Tibial nerve (tissue), 4 donors: ENCODE results near the gene SOCS7. TPM values are rescaled to one million over a fixed set of nuclear protein-coding genes. Genes with fewer than 3 reads are reported as not detected.

Source experiments
- DNase-seq, 2 donors: peaks; one replicate each; pipeline ENCODE4 v3.0.0-alpha.2; 2019; ENCODE audit warnings: low spot score in 2 of 2
- H3K27ac ChIP-seq, 4 donors: fragments of 200-600 bp; sonication (generic) in 3 of 4; one replicate each; pipeline ENCODE4 v1.5.1; 2017 to 2019; ENCODE audit warnings: mild to moderate bottlenecking in 1 of 4
- H3K27me3 ChIP-seq, 2 donors: fragments of 200-600 bp; sonication (generic) in 1 of 2; one replicate each; pipeline versions ENCODE4 v1.5.1 to v1.6.0; 2017 to 2019
- H3K36me3 ChIP-seq, 3 donors: fragments of 200-600 bp; sonication (generic); one replicate each; pipeline ENCODE4 v1.5.1; 2018 to 2019
- H3K4me1 ChIP-seq, 4 donors: fragments of 200-600 bp; sonication (generic) in 3 of 4; one replicate each; pipeline ENCODE4 v1.5.1; 2017 to 2019
- H3K4me3 ChIP-seq, 4 donors: fragments of 200-600 bp; sonication (generic) in 3 of 4; one replicate each; pipeline ENCODE4 v1.5.1; 2017 to 2019; ENCODE audit warnings: mild to moderate bottlenecking in 1 of 4, moderate library complexity in 1 of 4
- H3K9me3 ChIP-seq, 4 donors: fragments of 200-600 bp; sonication (generic) in 3 of 4; one replicate each; pipeline ENCODE4 v1.5.1; 2017 to 2019
- CTCF ChIP-seq, 5 experiments: fragments of 200-600 bp in 3 of 5; fragments of 450-650 bp in 2 of 5; sonication (generic) in 3 of 5; IDR thresholded peaks; one replicate each; pipeline ENCODE4 v1.5.1; 2016 to 2019; ENCODE audit warnings: antibody characterized with exemption in 5 of 5, mild to moderate bottlenecking in 3 of 5, moderate library complexity in 2 of 5
- EP300 ChIP-seq, 2 donors: sonication (generic); formaldehyde crosslinking; IDR thresholded peaks; one replicate each; pipeline ENCODE4 v1.6.1; 2017; ENCODE audit warnings: antibody characterized with exemption in 2 of 2, mild to moderate bottlenecking in 1 of 2
- POLR2A ChIP-seq, 2 donors: fragments of 450-650 bp; IDR thresholded peaks; one replicate each; pipeline ENCODE4 v1.6.1; 2017; ENCODE audit warnings: antibody characterized with exemption in 2 of 2, mild to moderate bottlenecking in 2 of 2, moderate library complexity in 2 of 2
- WGBS, 2 donors: methylation state at CpG; one replicate each; pipeline ENCODE4 v1.1.5; 2018; 5-methylcytosine and 5-hydroxymethylcytosine counted together
- total RNA-seq, 4 donors: library from RNA; depleted of rRNA; stranded (reverse); fragments of >200 nt; gene quantifications; one replicate each; pipeline ENCODE4 v1.1.0, GENCODE V29; 2016

Gene SOCS7
- total RNA-seq, 4 donors from 2014 or later, result 14.7 to 26.4 (median 17.8) TPM

DNA sequence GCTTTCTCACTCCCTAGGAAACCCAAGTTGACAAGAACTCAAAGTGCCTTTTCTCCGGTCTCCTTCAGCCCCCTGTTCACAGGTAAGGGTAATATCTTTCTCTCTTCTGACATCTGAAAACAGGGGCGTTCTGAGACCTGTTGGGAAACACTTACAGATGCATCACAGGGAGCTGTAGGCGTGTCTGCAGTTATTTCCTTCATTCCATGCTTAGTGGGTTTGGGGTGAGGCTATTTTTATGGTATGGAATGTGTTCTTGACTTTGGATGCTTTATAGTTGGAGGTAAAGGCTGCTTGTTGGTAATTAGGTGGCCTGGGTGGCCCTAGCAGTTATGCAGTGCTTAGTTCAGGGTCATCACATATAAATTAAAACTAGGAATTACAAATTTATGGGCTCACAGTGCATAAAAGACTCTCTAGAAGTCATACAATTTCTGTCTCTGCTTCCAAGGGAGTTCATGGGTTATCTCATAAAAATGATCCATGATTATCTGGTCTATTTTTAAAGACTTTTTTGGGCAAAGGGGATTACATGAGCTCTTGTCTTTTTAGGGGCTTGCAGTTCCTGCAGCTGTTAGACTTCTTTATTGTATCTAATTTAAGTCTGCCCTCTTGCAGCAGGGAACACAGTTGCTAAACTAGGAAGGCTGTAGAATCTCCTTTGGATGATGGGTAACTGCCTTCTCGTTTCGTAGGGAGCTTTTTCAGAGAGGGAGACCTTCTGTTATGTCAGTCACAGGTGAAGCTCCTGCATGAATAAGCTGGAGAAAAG lies 10.2 kb downstream of the SOCS7 start:
- DNase-seq, result no peak
- peaks cover 0 to 34% (median 4%) of the 10 kb centered on the region in 4 donors for H3K4me1 ChIP-seq
- H3K27ac ChIP-seq, result no peak overlapping the region
- 73 to 75% methylated on average over 5 of the region's 5 CpGs for WGBS, 2 donors
- H3K9me3 ChIP-seq, result no peaks in the 10 kb centered on the region
- H3K27me3 ChIP-seq, result no peaks in the 10 kb centered on the region
- H3K36me3 ChIP-seq, result peaks cover 0 to 43% (median 0%) of the 10 kb centered on the region in 3 donors
- H3K4me3 ChIP-seq, result no peak overlapping the region
- TF ChIP-seq POLR2A (IDR thresholded peaks at IDR 0.05), result no peak
- no peak for TF ChIP-seq CTCF (IDR thresholded peaks at IDR 0.05)
- no peak for TF ChIP-seq EP300 (IDR thresholded peaks at IDR 0.05)

- no peak overlapping the region for H3K4me3 ChIP-seq
- no peak overlapping the region for H3K27ac ChIP-seq
- no peak for TF ChIP-seq CTCF (IDR thresholded peaks at IDR 0.05)
- TF ChIP-seq EP300 (IDR thresholded peaks at IDR 0.05), result no peak
- no peak for TF ChIP-seq POLR2A (IDR thresholded peaks at IDR 0.05)
- WGBS, 2 donors, result 93 to 94% methylated on average over 5 of the region's 5 CpGs
- H3K36me3 ChIP-seq, result peaks cover 0 to 54% (median under 1%) of the 10 kb centered on the region in 3 donors
- DNase-seq, result no peak
- H3K27me3 ChIP-seq, result no peaks in the 10 kb centered on the region
- H3K4me1 ChIP-seq, result peaks cover 0 to 23% (median 4%) of the 10 kb centered on the region in 4 donors
- H3K9me3 ChIP-seq, result no peaks in the 10 kb centered on the region
Observed at GRCh38 chr17:38363016-38363415, 11.4 kb downstream of the SOCS7 start.

- no peaks in the 10 kb centered on the region for H3K9me3 ChIP-seq
- peaks cover 0 to 71% (median 5%) of the 10 kb centered on the region in 3 donors for H3K36me3 ChIP-seq
- no peak overlapping the region for H3K27ac ChIP-seq
- peaks cover 0 to 8% (median 0%) of the 10 kb centered on the region in 4 donors for H3K4me1 ChIP-seq
- no peak for DNase-seq
- no peak overlapping the region for H3K4me3 ChIP-seq
- H3K27me3 ChIP-seq, result no peaks in the 10 kb centered on the region
- WGBS, 2 donors, result 85% methylated on average over 8 of the region's 8 CpGs
- TF ChIP-seq EP300 (IDR thresholded peaks at IDR 0.05) (no peak), POLR2A (IDR thresholded peaks at IDR 0.05) (no peak), CTCF (IDR thresholded peaks at IDR 0.05) (no peak)
Observed at GRCh38 chr17:38364741-38365140, 13.1 kb downstream of the SOCS7 start.

DNA sequence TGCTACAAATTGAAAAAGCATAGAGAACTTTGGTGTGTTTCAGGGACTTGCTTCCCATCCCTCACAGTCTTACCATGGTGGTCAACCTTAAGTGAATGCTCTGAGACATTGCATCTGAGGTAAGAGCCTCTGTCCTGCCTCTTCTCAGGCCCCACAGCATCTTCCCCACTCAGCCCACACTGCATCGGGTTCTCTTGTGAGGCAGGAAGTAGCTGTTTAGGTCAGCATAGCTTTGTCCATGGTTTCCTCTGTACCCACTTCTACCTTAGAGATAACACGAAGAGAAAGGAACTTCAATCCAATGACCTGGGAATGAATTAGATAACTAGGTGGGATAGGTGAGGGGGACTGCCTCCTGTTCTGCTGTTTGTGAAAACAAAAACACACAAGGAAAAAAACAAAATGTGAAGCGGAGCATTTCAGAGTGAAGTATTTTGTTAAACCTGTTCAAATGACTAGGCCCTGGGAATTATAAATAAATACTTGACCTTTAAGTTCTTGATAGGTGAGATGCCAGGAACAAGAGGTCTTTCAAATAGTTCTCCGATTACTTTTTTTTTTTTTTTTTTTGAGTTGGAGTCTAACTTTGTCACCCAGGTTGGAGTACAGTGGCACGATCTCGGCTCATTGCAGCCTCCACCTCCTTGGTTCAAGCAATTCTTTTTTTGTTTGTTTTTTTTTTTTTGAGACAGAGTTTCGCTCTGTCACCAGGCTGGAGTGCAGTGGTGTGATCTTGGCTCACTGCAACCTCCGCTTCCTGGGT lies 17.7 kb downstream of the SOCS7 start:
- TF ChIP-seq EP300 (IDR thresholded peaks at IDR 0.05), result no peak
- no peaks in the 10 kb centered on the region for H3K9me3 ChIP-seq
- 94 to 95% methylated on average over 8 of the region's 8 CpGs for WGBS, 2 donors
- no peaks in the 10 kb centered on the region for H3K27me3 ChIP-seq
- no peak for DNase-seq
- no peak overlapping the region for H3K27ac ChIP-seq
- H3K36me3 ChIP-seq, result peaks cover 0 to 95% (median 5%) of the 10 kb centered on the region in 3 donors
- no peak overlapping the region for H3K4me3 ChIP-seq
- no peaks in the 10 kb centered on the region for H3K4me1 ChIP-seq

GRCh38 chr17:38379448-38379847 lies 27.8 kb downstream of the SOCS7 start:
- TF ChIP-seq EP300 (IDR thresholded peaks at IDR 0.05) (no peak), CTCF (IDR thresholded peaks at IDR 0.05) (no peak), POLR2A (IDR thresholded peaks at IDR 0.05) (no peak)
- Histone ChIP-seq H3K27ac (no peak overlapping the region), H3K27me3 (no peaks in the 10 kb centered on the region), H3K36me3 (peaks cover 0 to 79% (median 0%) of the 10 kb centered on the region in 3 donors), H3K9me3 (no peaks in the 10 kb centered on the region), H3K4me1 (no peaks in the 10 kb centered on the region), H3K4me3 (no peak overlapping the region)
- 65 to 84% methylated on average over 1 of the region's 1 CpG for WGBS, 2 donors
- DNase-seq, result no peak
